NCI-H774 (cell line): ENCODE data around the gene DCTD.
"Not testable (repeated sequence)": the region's sequence is repeated elsewhere in the genome, so short reads cannot be mapped to it uniquely, and the experiment has no call there.

Source experiments
- DNase-seq: peaks from one replicate; lab custom pipeline; 2025; lab: John Stamatoyannopoulos, UW

Gene DCTD

DNA sequence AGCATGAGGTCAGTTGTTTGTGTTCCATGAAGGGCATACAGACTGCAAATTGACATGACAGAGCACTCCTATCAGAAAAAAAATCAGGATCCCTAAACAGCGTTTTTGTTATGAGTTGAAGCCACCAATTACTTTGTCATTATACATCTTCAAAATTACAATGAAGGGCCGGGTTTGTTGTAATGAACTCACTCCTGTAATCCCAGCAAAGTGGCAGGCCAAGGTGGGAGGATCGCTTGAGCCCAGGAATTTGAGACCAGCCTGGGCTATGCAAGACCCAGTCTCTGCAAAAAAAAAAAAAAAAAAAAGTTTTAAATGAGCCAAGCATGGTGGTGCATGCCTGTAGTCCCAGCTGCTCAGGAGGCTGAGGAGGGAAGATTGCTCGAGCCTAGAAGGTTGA, 3.5 kb upstream of the DCTD start:
- DNase-seq, result no peak

DNA sequence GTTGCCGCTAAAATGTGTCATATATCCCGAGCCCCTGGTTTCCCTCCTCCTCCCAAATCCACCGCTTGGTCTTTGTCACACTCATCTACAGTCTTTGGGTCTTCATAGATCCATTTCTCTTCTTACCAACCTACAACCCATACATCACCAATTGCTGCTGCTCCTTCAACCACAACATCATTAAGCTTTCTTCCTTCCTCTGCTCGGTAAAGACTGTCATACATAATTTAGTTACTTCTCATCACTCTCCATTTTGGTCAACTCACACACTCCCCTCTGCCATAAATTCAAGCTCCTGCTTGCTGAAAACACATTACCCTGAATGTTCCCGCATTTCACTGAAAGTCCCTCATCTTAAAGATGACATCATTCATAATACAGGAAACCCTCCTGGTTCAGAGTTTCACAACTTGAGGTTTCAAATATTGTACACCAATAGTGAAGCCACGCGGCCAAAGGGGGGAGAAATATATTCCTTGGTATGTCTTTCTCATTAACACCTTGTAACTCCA, 1.7 kb upstream of the DCTD start:
- no peak for DNase-seq

DNA sequence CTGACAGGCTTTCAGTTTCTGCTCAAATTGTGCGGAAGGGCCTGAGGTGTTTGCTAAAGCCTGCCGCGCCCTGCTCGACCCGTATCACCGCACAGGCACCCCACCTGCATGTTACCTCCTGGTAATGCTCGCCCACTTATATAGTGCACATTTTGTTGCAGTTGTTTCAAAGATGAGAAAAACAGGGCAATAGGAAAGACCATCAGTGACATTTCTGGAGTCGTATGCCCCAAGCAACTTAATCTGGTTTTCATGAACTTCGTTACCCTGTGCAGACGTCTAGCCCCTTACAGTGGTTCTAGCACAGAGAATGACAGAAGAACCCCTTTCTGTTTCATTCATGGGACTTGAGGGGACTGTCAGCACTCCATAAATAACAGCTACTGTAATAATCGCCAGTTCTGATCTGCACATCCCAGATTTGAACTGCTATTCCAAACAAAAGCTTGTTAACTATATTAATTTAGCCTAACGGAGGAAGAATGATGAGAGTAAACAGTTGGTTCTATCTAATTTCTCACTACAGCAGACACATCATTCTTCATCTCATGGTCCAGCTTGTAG, 940 bp upstream of the DCTD start:
- no peak for DNase-seq

DNA sequence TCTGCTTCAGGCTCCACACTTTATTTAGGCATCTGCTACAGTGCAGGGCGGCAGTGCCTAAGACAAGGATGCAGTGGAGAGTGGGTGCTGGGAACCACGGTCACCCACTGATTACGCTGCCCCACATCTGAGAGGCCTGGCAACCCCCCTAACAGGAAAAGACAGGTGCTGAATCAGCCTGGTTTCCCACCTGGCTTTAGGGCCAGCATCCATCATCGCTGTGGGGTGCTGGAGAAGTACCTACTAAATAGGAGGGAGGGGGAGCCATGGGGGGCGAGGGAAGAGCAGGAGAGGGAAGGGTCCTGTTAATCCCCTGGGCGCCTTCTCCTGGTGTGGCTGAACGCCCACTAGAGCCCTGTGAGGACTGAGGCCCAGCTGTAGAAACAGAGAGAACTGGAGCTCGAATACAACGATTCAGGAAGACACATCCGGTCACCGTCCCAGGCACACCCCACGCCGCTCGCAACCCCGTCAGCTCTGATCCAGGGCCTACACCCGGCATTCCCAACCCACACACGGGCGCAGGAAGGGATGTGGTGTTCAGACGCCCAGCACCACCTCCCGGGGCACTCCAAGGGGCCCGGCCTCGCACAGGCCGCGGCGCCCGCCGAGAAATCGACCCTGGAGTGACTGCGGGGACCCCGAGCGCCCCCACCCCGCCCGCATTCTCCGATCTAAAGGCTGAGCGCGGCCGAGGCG, 554 bp downstream of the DCTD start:
- no peak for DNase-seq

GRCh38 chr4:182914357-182914756, 2.8 kb downstream of the DCTD start:
- no peak for DNase-seq

DNA sequence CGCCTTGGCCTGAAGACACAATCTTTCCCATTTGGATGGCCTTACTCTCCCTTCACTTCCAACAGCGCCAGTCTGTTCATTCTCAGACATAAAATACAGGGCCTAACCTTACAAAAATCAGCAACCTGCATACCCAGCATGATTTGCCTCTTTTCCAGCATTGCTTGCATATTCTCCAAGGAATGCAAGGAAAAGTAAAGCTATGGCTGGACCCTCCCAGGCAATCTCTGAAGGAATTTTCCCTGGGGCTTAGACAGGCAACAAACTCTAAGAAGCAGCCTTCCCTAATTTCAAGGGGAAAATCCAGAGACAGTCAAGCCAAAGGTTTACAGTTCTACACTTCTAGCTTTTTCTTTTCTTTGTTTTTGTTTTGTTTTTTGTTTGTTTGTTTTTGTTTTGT, 3.6 kb downstream of the DCTD start:
- no peak for DNase-seq

DNA sequence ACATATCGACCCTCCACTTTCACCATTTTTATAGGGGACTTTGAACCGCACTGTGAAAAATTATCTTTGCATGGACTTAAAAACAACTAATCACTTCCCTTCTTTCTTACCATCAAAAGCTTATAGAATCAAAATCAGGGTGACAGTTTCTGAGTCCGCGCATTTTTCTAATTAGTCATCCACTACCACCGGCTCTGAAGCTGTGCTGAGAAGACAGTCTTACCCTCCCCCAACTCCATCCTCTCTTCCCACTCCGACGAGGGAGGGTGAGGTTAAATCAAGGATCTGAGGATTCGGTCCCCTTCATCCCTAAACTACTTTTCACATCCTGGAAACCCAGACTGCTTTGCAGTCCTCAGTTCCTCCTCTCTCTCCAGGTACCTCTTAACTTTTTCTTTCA, 4.2 kb downstream of the DCTD start:
- DNase-seq, result no peak

DNA sequence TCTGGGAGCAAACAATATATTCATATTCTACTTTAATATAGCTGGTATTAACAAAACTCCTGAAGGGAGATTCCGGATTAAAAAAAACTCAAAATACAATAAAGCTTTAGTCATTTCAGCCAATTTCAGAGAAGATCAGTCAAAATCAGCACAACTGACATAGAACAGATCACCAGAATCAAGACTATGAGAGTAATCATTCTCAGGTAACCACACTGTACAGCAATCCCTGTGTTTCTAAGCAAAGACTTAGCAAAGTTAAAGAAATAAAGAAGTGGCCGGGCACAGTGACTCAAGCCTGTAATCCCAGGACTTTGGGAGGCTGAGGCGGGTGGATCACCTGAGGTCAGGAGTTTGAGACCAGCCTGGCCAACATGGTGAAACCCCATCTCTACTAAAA, 9.1 kb downstream of the DCTD start:
- no peak for DNase-seq

GRCh38 chr4:182907396-182907795, 9.8 kb downstream of the DCTD start:
- DNase-seq, result no peak

DNA sequence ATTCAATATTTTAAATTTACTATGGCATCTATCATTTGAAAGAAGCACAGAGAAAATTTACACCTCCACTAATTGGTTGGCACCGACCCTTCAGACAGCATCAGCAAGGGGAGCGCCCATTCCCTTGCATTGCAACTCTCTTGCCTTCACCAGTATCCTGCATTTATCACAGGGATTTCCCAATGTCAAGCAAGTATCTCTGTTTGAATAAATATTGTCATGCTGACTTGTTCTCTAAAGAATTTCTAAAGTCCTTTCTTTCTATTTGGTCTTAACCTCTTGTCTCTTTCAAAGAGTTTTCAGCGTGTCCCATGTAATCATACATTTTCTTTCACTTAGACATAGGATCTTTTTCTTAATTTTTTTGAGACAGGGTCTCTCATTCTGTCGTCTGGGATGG, 10.4 kb downstream of the DCTD start:
- DNase-seq, result no peak

DNA sequence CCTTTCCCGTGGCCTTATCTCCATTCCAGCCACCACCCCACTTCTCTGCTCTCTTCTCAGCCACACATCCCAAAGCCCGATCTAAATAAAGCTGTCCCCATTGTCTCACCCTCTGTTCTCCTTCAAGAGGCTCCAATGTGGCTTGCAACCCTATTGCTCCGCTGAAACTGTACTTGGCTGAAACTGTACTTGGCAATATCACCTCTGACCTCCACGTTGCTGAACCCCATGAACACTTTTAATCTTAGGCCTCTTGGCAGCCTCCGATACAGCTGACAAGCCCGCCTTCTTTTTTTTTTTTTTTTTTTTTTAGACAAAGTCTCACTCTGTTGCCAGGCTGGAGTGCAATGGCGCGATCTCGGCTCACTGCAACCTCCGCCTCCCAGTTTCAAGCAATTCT, 12.1 kb downstream of the DCTD start:
- DNase-seq, result no peak

DNA sequence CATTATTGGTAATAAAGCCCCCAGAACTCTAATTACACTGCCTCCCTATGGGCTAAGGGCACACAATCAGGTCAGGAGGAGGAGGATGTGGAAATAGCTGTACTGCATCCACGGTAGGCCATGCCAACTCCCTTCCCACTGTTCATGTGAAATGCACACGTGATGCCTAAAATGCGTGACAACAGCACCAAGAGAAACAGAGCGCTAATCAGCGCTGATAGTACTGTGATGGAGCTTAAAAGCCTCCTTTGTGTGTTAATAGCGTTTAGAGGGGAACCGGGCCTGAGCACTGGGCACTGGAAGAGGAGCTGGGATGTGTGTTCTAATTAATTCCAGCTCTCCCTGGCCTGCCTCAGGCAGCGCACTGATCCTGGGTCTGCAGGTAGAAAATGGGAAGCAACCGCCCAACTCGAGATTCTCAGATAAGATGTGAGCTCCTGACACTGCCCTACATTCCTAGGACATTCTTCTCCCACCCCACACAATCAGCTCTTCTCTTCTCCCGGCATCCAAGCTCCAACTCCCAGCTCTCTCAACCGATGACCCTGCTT, 12.9 kb downstream of the DCTD start:
- no peak for DNase-seq

- no peak for DNase-seq
Observed at GRCh38 chr4:182903013-182903412, 14.2 kb downstream of the DCTD start.

DNA sequence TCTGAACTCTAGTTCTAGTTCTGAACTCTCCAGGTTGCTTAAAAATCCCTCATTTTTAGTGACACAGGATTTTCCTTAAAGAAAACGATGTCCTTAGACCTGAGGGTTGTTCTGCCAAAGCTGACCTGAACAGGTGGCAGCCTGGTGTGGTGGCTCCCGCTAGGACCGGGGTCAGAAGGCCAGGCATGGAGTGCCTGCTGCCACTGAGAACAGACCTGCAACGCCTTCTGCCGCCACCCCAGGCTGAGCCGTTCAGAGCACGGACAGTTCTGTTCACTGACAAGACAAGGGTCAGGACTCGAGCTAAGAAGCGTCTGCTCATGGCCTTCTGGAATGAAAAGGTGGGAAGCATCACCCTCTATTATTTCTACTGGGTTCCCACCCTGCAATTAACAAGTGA, 15.8 kb downstream of the DCTD start:
- DNase-seq, result no peak

DNA sequence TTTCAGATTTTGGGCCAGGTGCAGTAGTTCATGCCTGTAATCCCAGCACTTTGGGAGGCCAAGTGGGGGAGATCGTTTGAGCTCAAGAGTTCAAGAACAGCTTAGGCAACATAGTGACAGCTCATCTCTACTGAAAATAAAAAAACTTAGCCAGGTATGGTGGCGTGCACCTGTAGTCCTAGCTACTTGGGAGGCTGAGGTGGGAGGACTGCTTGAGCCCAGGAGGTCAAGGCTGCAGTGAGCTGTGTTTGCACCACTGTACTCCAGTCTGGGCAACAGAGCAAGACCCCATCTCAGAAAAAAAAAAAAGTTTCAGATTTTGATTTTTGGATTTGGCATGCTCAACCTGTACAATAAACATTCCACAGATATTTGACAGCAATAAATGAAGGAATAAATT, 17.2 kb downstream of the DCTD start:
- not testable (repeated sequence) for DNase-seq

DNA sequence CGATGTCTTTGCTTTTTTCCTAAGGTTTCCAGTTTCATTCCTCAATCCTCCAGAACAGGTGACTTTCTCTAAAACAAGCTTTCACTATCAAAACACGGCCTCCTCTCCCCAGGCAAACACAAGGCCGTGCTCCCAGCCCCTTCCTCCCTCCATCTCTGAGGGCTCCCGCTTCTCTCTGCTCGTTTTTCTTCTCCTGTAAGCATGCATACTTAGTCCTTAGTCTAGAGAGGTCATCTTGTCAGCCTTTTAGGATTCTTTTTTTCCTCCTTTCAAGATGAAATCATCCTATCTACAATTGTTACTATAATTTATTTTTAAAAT, 18.7 kb downstream of the DCTD start:
- DNase-seq, result no peak

DNA sequence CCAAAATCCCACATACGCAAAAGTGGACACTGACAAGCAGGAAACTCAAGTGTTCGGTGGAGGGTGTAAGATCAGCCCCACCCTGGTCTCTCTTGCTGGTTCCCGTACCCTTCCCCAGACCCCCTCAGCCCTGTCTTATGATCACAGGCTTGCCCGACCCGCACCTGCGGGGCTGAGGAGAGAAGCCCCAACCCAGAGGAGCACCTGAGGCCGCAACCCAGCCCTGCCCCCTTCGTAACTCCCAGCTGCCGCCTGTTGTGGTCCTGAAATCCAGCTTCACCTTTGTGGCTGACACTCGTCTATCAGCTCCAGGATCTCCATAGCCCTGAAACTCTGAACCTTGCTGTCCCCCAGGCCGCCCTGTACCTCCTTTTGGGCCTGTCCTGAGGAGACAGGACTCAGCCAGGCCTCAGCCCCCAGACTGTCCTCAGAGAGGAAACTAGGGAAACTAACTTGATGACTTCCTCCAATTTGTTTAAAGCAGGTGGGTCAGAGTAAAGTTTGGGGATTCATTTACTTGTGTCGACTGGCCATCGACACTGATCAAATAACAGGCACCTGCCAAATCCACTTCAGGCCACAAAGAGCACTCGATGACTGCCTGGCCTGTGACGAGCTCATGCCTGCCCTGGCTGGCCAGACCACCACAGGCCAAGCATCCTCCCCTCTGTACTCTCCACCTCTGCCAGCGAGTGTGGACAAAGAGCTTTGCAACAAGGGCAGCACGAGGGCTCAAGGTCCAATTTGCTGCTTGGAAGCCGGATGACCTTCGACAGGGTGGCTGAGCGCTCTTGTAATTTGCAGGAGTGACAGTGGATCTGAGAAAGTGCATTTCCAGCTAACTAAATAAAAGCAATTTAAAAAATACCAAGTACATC, 19.3 kb downstream of the DCTD start:
- DNase-seq, result peak; percentile 25

DNA sequence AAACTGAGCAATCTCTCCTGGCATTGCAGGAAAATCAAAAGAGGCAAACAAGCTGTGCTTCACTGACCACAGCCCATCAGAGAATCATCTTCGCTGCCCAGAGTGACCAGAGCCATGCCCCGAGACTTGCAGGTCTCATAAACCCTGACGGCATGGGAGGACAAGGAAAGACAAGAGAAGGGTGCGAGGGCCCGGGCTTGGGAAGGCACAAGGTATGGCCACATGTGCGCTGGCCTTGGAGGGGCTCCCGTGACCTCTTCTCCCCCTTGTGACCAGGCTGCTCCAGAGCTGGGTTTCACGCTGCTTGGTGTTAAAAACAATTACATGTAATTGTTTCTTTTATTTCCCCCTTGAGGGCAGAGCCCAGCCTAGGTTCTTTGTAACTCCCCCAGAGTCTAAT, 20.8 kb downstream of the DCTD start:
- DNase-seq, result no peak

GRCh38 chr4:182895791-182896292, 21.3 kb downstream of the DCTD start:
- DNase-seq, result no peak

DNA sequence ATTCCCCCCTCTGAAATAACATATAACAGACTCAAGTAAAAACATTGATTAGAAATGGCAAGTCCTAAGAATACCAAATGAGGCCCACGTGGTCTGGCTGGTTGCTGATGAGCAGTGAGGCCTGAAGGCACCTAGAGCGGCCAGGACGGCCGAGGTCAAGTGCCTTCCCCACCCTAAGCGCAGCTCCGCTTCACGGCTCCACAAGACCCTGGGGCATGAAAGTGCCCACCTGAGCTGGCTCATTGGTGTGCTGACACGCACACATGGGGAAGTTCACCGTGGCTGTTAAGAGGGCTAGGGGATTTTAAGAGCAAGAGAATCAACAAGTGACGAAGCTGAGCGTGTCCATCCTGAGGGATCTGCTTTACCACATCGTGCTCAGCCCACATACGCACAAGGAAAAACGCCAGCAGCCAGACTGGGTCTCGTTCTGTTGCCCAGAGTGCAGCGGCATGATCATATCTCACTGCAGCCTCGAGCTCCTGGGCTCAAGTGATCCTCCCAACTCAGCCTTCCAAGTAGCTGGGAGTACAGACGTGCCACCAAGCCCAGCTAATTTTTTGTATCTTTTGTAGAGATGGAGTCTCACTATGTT, 22.4 kb downstream of the DCTD start:
- DNase-seq, result no peak

DNA sequence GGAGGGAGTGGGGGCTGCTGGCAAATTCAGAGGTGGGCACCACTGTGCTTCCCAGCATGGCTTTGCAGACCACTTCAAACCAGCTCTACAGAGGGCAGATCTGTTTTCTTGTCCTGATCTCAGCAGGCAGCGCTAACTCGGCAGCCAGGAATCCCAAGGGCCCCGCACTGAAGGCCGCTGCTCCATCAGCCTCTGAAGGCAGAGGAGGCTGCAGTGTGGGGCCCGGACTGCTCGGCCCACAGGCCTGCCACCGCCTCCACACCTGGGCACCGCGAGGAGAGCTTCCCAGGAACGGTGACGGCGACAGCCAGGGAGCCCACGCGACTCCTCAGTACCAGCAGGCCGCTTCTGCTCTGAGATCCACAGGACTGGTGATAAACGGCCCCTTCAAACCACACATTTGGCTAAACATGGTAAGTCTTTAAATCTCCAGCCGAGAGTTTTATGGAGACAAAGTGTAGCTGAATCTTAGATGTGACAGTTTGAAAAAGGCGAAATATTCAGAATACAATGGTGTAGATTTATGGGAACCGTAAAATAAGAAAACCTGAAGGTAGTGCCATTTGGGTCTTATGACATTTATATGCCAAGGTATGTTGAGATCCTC, 23.6 kb downstream of the DCTD start:
- no peak for DNase-seq

DNA sequence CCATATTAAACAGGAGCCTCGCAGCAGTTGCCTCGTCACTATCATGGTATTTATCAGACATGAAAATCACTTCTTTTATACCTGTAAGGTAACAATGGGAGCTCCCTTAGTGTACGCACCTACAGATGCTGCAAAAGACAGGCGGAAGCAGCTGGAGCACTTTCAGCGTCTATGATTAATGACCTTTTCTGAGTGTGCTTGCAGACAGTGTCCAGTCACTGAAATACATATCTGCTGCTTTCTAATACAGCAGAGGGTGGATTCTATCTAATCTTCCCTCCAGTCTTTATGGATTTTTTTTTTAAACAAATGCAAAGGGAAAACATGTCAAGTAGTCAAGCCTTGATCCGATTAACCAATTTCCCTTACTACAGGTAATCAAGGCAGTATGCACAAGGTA, 24.1 kb downstream of the DCTD start:
- DNase-seq, result no peak
